ENCODE data around the gene PRKAR2B.

The PRKAR2B gene

DNA sequence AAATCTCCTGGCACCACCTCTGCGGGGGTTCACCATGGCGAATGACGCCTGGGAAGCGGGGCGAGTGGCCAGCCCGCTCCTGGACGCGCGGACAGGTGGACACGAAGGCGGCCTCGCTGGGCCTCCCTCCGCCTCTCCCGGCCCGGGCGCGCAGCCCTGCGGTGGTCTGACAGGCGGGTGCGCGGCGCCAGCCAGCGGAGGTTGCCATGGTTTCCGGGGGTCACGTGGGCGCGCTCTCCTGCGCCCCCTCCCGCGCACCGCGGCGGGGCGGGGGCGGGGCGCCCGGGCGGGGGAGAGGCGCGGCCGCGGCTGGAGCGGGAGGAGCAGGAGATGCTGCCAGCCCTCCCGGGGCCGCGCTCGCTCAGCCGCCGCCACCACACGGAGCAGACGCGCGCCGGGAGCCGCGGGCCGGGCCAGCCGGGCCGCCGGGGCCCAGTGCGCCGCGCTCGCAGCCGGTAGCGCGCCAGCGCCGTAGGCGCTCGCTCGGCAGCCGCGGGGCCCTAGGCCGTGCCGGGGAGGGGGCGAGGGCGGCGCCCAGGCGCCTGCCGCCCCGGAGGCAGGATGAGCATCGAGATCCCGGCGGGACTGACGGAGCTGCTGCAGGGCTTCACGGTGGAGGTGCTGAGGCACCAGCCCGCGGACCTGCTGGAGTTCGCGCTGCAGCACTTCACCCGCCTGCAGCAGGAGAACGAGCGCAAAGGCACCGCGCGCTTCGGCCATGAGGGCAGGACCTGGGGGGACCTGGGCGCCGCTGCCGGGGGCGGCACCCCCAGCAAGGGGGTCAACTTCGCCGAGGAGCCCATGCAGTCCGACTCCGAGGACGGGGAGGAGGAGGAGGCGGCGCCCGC is at the start of gene PRKAR2B:
TSS of gene PRKAR2B (plus strand) at position 359 of the 848 bp plus-strand sequence. CDS start at position 562, 203 bp downstream.
- 0 out of 2 replicates have a peak, but pooled peaks cover 5% of the 10 kb centered on the region for H3K9me3 ChIP-seq
- H3K4me3 ChIP-seq = peak within 1 kb of the TSS; percentile 87
- no peak within 1 kb of the TSS for H3K27ac ChIP-seq
- peak within 1 kb of the TSS; percentile 72 for H3K9ac ChIP-seq
- no peaks in the 10 kb centered on the region for H3K36me3 ChIP-seq
- no peaks in the 10 kb centered on the region for H4K20me1 ChIP-seq
- peaks cover 20% of the 10 kb centered on the region for H3K27me3 ChIP-seq
- H3K4me1 ChIP-seq = peaks cover 13% of the 10 kb centered on the region
- TF ChIP-seq Cebpa-rat (IDR thresholded peaks at IDR 0.05) = no peak
- peak within 1 kb of the TSS; percentile 99 for H3K4me2 ChIP-seq

DNA sequence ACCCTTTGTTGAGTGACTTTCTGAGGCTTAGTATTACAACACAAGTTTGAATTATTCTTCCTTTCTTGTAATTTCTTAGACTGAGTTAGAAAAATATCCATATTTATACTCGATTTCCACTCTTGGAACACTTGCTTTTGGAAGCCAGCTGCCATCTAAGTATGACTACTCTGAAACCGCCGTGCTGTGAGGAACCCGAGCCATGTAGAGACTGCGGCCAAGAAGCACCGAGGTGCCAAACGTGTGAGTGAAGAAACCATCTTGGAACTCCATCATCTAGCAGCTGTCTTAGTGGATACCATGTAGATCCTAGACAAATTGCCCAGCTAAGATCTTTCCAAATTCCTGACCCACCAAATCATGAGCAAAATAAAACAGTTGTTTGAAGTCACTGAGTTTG is 49.7 kb upstream of the PRKAR2B start:
- H3K27ac ChIP-seq = no peak overlapping the region
- H3K4me2 ChIP-seq = no peak overlapping the region
- H3K27me3 ChIP-seq = no peaks in the 10 kb centered on the region
- no peak for TF ChIP-seq Cebpa-rat (IDR thresholded peaks at IDR 0.05)
- no peak overlapping the region for H3K9ac ChIP-seq
- peaks cover 7% of the 10 kb centered on the region; the same call in 1 of the 2 replicates for H3K4me1 ChIP-seq
- no peaks in the 10 kb centered on the region for H3K9me3 ChIP-seq
- no peaks in the 10 kb centered on the region for H3K36me3 ChIP-seq
- H3K4me3 ChIP-seq = no peak overlapping the region
- H4K20me1 ChIP-seq = no peaks in the 10 kb centered on the region

DNA sequence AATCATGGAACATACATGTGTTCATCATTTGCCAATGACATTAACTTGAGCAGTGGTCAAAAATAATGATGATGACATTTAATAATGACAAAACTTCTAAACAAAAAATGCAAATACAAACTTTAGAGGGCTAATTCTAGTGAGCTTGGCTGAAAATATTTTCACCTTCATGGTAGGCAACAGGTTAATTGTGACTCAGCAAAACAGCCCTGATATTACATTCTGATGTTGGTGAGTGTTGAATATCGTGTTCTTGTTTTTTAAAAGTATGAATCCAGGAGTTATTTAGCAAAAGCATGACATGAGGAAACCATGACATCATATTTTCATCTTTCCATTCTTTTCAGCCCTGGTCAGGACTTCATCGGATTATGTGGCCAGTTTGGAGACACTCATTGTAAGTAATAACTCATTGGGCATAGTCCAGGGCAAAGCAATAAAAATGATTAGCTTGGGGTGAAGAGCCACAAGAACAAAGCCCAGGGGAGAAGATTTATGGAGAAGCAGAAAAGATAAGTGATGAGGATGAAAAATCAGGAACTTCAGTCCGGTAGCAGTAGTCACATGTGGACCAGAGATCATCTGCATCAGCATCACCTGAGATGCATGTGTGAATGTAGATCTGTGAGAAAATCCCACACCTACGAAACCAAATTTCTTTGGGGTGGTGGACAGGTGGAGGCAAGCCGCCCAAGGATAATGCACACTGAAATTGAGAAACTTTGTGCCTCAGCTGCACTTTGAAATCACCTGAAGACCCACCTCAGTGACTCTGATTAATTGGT is 46.8 kb upstream of the PRKAR2B start:
- H3K9me3 ChIP-seq = no peaks in the 10 kb centered on the region
- peaks cover 3% of the 10 kb centered on the region; the same call in 1 of the 2 replicates for H3K4me1 ChIP-seq
- no peak for TF ChIP-seq Cebpa-rat (IDR thresholded peaks at IDR 0.05)
- H3K9ac ChIP-seq = no peak overlapping the region
- no peak overlapping the region for H3K4me3 ChIP-seq
- no peaks in the 10 kb centered on the region for H3K27me3 ChIP-seq
- H3K4me2 ChIP-seq = no peak overlapping the region
- H3K27ac ChIP-seq = no peak overlapping the region
- no peaks in the 10 kb centered on the region for H3K36me3 ChIP-seq
- no peaks in the 10 kb centered on the region for H4K20me1 ChIP-seq

DNA sequence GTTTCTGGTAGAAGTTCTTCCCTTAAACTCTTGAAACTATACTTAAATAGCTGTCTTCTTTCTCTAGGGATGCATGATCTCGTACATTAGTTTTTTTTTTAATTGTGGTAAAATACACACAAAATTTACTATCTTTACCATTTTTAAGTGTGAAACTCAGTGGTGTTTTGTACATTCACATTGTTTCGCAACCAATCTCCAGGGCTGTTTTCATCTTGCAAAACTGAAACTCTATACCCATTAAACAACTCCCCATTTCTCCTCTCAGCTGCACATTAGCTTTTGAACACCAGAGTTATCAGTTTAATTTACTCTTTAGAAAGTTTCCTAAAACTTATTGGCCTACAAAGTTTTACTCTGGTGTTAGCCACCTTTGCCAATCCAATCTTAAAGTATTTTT is 45.5 kb upstream of the PRKAR2B start:
- H3K27me3 ChIP-seq = no peaks in the 10 kb centered on the region
- H4K20me1 ChIP-seq = no peaks in the 10 kb centered on the region
- H3K4me3 ChIP-seq = no peak overlapping the region
- H3K4me2 ChIP-seq = no peak overlapping the region
- no peaks in the 10 kb centered on the region for H3K36me3 ChIP-seq
- H3K27ac ChIP-seq = no peak overlapping the region
- TF ChIP-seq Cebpa-rat (IDR thresholded peaks at IDR 0.05) = no peak
- H3K4me1 ChIP-seq = no peaks in the 10 kb centered on the region
- H3K9me3 ChIP-seq = no peaks in the 10 kb centered on the region
- H3K9ac ChIP-seq = no peak overlapping the region

DNA sequence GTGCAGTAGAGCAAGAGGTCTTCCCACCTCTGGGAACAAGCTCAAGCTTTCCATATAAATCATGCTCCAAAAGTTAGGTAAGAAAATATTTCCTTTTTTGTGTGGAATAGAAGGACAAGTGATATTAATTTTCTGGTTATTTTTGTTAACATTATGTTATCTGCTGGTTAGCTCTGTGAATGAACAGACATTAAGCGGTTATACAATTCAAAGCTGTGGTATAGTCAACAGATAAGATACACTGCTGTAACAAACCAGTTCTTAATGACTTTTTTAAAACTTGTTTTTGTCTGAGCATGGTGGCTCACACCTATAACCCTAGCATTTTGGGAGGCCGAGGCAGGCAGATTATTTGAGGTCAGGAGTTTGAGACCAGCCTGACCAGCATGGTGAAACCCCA is 43.0 kb upstream of the PRKAR2B start:
- H3K4me2 ChIP-seq = no peak overlapping the region
- no peak overlapping the region for H3K27ac ChIP-seq
- H3K4me1 ChIP-seq = no peaks in the 10 kb centered on the region
- no peaks in the 10 kb centered on the region for H3K9me3 ChIP-seq
- no peaks in the 10 kb centered on the region for H3K36me3 ChIP-seq
- no peak for TF ChIP-seq Cebpa-rat (IDR thresholded peaks at IDR 0.05)
- H3K27me3 ChIP-seq = no peaks in the 10 kb centered on the region
- no peaks in the 10 kb centered on the region for H4K20me1 ChIP-seq
- no peak overlapping the region for H3K4me3 ChIP-seq
- no peak overlapping the region for H3K9ac ChIP-seq

DNA sequence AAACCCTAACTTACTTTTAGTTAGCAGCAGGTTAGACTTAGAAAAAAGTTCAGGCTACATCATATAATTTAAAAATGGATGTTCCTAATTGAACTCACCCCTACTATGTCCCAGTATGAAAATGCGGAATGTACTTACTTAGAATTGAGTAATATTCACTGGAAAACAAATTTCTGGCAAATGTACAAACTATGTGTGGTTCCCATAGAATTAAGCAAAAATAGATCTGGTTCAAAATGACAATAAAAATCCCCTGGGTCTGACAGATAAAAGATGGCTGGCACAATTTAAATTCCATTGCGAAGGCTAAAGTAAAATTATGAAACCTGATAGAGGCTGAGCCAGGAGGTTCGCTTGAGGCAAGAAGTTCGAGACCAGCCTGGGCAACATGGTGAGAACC is 42.4 kb upstream of the PRKAR2B start:
- Histone ChIP-seq H3K4me3 (no peak overlapping the region), H3K9me3 (no peaks in the 10 kb centered on the region), H3K27ac (no peak overlapping the region)

DNA sequence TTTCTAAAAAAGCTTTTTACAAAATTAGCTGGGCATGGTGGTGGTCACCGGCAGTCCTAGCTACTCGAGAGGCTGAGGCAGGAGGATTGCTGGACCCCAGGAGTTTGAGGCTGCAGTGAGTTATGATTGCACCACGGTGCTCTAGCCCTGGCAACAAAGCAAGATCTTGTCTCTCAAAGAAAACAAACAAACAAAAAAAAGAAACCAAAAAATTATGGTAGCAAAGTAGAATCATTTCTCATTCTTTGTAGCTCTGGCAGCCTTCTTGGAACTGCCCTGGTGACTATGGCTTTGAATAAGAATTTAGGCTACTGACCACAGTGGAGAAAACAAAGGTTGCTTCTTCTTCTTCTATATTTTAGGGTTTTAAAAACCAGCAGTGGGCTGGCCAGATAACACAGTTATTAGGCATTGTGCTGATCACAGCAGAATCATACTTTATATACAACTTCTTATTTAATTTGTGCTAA is 41.9 kb upstream of the PRKAR2B start:
- H4K20me1 ChIP-seq = no peaks in the 10 kb centered on the region

More for the DNA sequence above, 42.4 kb upstream of the PRKAR2B start:
- Histone ChIP-seq H4K20me1 (no peaks in the 10 kb centered on the region), H3K9ac (no peak overlapping the region), H3K36me3 (no peaks in the 10 kb centered on the region), H3K4me2 (no peak overlapping the region), H3K4me1 (no peaks in the 10 kb centered on the region), H3K27me3 (no peaks in the 10 kb centered on the region)
- no peak for TF ChIP-seq Cebpa-rat (IDR thresholded peaks at IDR 0.05)

DNA sequence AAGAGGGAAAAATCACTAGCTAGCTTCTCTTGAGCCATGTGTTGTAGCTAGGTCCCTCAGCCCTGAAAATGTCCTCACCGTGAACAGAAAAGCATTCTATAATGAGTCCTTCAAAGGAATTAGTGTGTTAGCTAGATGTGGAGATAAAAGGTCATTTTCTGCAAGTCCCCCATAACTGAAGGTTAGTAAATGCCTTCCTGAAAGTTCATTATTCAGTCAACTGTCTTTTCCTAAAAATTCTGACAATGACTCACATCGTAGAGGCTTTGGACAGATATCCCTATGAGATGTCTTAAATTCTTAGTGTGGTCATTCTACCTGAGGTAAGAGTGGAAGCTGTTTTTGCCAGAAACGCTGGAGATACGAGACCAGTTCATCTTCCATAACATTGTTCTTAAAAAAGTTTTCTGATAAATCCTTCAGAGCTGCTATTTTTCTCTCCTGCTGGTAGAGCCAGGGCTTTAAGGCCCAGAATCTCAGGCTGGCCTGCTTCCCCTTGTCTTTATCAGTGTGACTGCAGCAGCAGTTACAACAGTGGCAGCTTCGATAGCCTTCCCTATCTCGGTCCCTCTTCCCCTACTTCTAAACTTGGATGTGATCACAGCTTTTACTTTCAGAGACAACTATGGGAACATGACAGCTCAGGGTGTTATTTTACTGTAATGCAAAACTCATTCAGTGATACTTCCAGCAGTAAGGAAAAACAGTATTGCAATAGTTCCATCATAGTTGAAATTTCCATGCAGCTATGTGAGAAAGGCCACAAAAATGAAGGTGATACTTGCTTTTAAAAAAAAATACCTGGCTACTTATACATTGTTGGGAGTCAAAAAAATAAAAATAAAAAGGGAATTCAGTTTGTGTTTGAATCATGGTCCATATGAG is 37.3 kb upstream of the PRKAR2B start:
- Histone ChIP-seq H3K9me3 (no peaks in the 10 kb centered on the region), H4K20me1 (no peaks in the 10 kb centered on the region), H3K4me2 (no peak overlapping the region), H3K27ac (no peak overlapping the region), H3K9ac (no peak overlapping the region), H3K27me3 (no peaks in the 10 kb centered on the region), H3K4me1 (no peaks in the 10 kb centered on the region), H3K36me3 (no peaks in the 10 kb centered on the region), H3K4me3 (no peak overlapping the region)
- no peak for TF ChIP-seq Cebpa-rat (IDR thresholded peaks at IDR 0.05)

More for the DNA sequence above, 41.9 kb upstream of the PRKAR2B start:
- Histone ChIP-seq H3K4me2 (no peak overlapping the region), H3K9ac (no peak overlapping the region), H3K36me3 (no peaks in the 10 kb centered on the region), H3K27me3 (no peaks in the 10 kb centered on the region), H3K27ac (no peak overlapping the region), H3K4me3 (no peak overlapping the region), H3K4me1 (no peaks in the 10 kb centered on the region), H3K9me3 (no peaks in the 10 kb centered on the region)
- TF ChIP-seq Cebpa-rat (IDR thresholded peaks at IDR 0.05) = no peak

DNA sequence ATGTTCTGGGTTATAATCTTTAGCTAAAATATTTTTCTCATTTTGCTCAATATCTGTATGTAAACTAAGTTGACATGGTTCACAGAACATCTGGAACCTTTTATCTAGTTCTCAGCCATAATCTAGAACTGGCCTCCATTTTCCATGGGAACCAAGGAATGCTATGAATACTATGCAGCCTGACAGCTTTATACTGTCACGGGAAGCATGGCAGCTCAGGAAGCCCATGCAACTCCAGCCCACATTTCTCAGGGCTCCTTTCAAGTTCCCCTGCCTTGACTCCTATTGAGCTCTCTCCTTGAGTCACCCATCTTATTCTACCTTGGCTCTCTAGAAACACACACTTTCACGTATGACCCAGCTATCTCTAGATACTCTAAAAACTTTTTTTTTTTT is 36.6 kb upstream of the PRKAR2B start:
- Histone ChIP-seq H3K27me3 (no peaks in the 10 kb centered on the region), H3K9ac (no peak overlapping the region), H3K9me3 (no peaks in the 10 kb centered on the region), H3K4me1 (no peaks in the 10 kb centered on the region), H3K4me2 (no peak overlapping the region), H3K4me3 (no peak overlapping the region), H3K36me3 (no peaks in the 10 kb centered on the region), H3K27ac (no peak overlapping the region), H4K20me1 (no peaks in the 10 kb centered on the region)
- TF ChIP-seq Cebpa-rat (IDR thresholded peaks at IDR 0.05) = no peak
